Kidney (tissue), 14 donors: ENCODE measurements around the gene AVPR2. TPM values are rescaled to one million over a fixed set of nuclear protein-coding genes. Genes with fewer than 3 reads are reported as not detected.

Source experiments
- DNase-seq, 5 donors: peaks; one replicate each; pipeline ENCODE4 v3.0.0-alpha.2; 2013 to 2020
- FAIRE-seq: peaks from 2 replicates; lab custom pipeline; 2012; peaks lifted over from hg19 to GRCh38; lab: Jason Lieb, UNC
- H3K27ac ChIP-seq, 2 donors: one replicate each; pipeline ENCODE4 v1.7.0; 2013; ENCODE audit warnings: low read depth in 2 of 2, low read length in 2 of 2, inconsistent platforms in 1 of 2
- H3K27me3 ChIP-seq: one replicate; pipeline ENCODE4 v1.7.1; 2013; ENCODE audit warnings: low read length, inconsistent platforms; ENCODE audit not compliant: control insufficient read depth, insufficient read depth
- H3K36me3 ChIP-seq, 3 donors: one replicate each; pipeline versions ENCODE4 v1.7.0 to v1.7.1; 2013; ENCODE audit warnings: low read length in 3 of 3, control low read depth in 1 of 3, inconsistent platforms in 1 of 3; ENCODE audit not compliant: insufficient read depth in 3 of 3, control insufficient read depth in 2 of 3
- H3K4me1 ChIP-seq, 3 donors: one replicate each; pipeline versions ENCODE4 v1.7.0 to v1.7.1; 2013; ENCODE audit warnings: low read length in 3 of 3, inconsistent platforms in 1 of 3, low read depth in 1 of 3; ENCODE audit not compliant: control insufficient read depth in 2 of 3, insufficient read depth in 2 of 3
- H3K4me3 ChIP-seq, 3 donors: one replicate each; pipeline versions ENCODE4 v1.7.0 to v1.8.1; 2013; ENCODE audit warnings: low read length in 3 of 3, control low read depth in 1 of 3, inconsistent platforms in 1 of 3
- H3K9ac ChIP-seq, 3 donors: one replicate each; pipeline versions ENCODE4 v1.7.0 to v1.7.1; 2013; ENCODE audit warnings: low read length in 3 of 3, control low read depth in 1 of 3, inconsistent platforms in 1 of 3
- H3K9me3 ChIP-seq, 3 donors: one replicate each; pipeline versions ENCODE4 v1.7.0 to v1.7.1; 2013; ENCODE audit warnings: low read length in 3 of 3, control low read depth in 1 of 3, inconsistent platforms in 1 of 3; ENCODE audit not compliant: control insufficient read depth in 2 of 3, insufficient read depth in 1 of 3
- intact Hi-C: fragments of 100-400 bp; cut with DNase I; formaldehyde crosslinking; loops from one replicate; pipeline ENCODE4 v1.11.1; 2022
- polyA plus RNA-seq: library from polyadenylated mRNA; stranded (reverse); fragments of 350-450 nt; fragmentation: Illumina TruSeq; extraction: RNeasy Lipid Tissue Mini Kit (QIAGEN cat#74804); gene quantifications from one replicate; pipeline ENCODE4 v1.2.3, GENCODE V29; 2014; ENCODE audit warnings: low read depth, low replicate concordance; ENCODE audit not compliant: insufficient read depth
- total RNA-seq: library from RNA; stranded (reverse); fragmentation: NEBNext Ultra II Directional; extraction: Animal tissue kit (Norgen Biotek cat#: 25700); gene quantifications from one replicate; pipeline ENCODE4 v1.2.1, GENCODE V29; 2021
- TF ChIP-seq, protein P1 (sequence below): IDR thresholded peaks from 3 replicates; pipeline ENCODE4 v1.5.1; 2012; ENCODE audit warnings: mild to moderate bottlenecking, moderate library complexity, borderline replicate concordance; ENCODE audit not compliant: insufficient read depth; ENCODE audit errors: extremely low read depth
- donor health status: control.
- donor health status: control.
- donor health status: control.
- donor health status: control.
- donor health status: control.
- donor health status: DM: yes; HTN: yes; CAD: no.
- donor health status: Normal renal cell carcinoma (clear cell type).

AVPR2 gene
- total and polyA plus RNA-seq, 2 donors from 2014 or later: 2.3 to 22.1 TPM

DNA sequence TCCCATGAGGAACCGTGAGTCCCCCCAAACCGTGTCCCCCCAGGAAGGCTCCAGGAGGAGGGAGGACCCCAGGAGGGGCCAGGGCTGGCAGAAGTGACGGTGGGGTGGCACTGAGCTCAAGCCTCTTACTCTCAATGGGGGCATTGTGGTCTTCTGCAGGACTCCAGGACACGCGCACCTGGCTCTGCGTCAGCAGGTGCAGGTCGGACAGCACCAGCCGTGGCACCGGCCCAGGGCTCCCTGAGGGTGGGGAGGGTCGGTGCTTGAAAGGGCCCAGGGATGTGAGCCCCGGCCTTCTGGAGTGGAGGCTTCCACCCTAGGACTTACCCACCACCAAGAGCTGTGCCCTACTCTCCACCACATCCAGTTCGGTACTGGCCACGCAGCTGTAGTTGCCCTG lies 36.8 kb upstream of the AVPR2 start:
- Histone ChIP-seq H3K9ac (no peak overlapping the region), H3K36me3 (no peaks in the 10 kb centered on the region), H3K4me1 (no peaks in the 10 kb centered on the region), H3K9me3 (no peaks in the 10 kb centered on the region), H3K27me3 (no peaks in the 10 kb centered on the region), H3K27ac (no peak overlapping the region), H3K4me3 (no peak overlapping the region)
- TF ChIP-seq, protein P1, sequence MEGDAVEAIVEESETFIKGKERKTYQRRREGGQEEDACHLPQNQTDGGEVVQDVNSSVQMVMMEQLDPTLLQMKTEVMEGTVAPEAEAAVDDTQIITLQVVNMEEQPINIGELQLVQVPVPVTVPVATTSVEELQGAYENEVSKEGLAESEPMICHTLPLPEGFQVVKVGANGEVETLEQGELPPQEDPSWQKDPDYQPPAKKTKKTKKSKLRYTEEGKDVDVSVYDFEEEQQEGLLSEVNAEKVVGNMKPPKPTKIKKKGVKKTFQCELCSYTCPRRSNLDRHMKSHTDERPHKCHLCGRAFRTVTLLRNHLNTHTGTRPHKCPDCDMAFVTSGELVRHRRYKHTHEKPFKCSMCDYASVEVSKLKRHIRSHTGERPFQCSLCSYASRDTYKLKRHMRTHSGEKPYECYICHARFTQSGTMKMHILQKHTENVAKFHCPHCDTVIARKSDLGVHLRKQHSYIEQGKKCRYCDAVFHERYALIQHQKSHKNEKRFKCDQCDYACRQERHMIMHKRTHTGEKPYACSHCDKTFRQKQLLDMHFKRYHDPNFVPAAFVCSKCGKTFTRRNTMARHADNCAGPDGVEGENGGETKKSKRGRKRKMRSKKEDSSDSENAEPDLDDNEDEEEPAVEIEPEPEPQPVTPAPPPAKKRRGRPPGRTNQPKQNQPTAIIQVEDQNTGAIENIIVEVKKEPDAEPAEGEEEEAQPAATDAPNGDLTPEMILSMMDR: no peak
- FAIRE-seq: no peak
- peak in 1 of 5 donors; percentile 51 for DNase-seq
- intact Hi-C loops: no loop called here

DNA sequence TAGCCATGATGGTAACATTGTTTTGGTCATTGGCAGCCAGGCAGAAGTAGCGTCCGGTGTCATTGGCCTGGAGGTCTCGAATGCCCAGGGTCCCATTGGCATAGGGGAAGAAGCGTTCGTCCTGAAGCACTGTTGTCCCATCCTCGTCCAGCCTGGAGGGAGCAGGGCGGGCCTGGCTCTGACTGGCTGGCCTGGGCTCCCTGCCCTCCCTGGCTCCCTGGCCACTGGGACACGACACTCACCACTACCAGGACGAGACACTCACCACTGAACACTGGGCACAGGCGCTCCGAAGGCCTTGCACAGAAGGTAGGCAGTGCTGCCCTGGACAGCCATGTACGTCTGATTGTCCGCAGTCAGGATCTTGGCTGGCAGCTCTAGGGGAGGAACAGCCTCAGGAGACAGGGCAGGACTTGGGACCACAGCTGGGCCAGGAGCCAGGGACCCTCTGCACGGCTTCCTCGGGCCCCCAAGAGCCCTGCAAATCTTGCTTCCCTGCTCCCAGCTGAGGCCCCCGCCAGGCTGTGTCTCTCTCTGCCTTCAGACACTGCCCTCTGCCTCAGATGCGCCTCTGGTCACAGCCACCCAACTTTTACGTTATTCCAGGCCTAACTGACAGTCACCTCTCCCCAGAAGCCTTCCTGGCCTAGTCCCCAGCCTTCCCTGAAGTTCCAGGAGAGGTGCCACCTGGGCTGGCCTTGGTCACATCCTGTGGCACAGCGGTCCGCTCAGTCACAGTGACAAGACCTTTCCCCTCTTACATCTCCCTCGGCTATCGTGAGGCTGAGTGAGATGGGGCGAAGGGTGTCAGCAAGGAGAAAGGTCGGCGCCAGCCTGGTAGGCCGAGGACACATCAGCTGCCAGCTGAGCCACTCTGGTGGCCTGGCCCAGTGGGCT lies 35.6 kb upstream of the AVPR2 start:
- intact Hi-C loops: no loop called here
- no peaks in the 10 kb centered on the region for H3K4me1 ChIP-seq
- TF ChIP-seq, protein P1: no peak
- H3K27me3 ChIP-seq: no peaks in the 10 kb centered on the region
- H3K9me3 ChIP-seq: no peaks in the 10 kb centered on the region
- FAIRE-seq: no peak
- DNase-seq: peak in 1 of 5 donors; percentile 60
- no peak overlapping the region for H3K4me3 ChIP-seq
- H3K27ac ChIP-seq: no peak overlapping the region
- no peak overlapping the region for H3K9ac ChIP-seq
- H3K36me3 ChIP-seq: no peaks in the 10 kb centered on the region

DNA sequence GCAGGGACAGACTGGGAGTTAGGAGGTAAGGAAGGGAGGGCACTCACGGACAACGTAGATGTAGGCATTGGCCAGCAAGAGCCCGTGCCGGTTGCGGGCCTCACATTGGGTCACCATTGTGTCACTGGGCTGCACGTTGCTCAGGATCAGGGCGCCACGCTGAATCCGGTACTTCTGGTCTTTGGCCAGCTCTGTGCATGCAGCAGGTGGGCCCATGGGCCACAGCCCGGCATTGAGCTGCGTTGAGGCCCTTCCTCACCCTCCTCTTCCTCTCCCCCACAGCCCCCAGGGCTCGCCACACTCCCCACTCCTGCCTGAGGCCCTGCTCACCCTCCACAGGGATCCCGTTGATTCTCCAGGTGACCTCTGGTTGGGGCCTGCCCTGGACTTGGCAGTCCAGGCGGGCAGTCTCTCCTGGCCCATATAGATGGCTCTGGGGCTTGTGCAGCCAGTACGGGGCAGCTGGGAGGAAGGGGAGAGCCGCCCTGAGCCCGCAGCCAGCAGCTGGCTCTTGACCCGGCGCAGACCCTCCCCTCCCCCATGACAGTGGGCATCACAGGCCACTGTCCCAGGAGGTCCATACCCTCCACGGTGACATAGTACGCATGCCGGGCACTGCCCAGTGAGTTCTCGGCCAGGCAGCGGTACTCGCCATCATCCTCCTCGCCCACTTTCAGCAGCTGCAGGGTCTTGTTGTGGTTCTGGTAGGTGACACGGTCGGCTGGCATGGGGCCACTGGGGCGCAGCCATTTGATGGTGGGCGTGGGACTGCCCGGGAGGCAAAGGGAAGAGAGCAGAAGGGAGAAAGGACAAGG lies 34.8 kb upstream of the AVPR2 start:
- Histone ChIP-seq H3K4me1 (no peaks in the 10 kb centered on the region), H3K27ac (no peak overlapping the region), H3K4me3 (no peak overlapping the region), H3K9me3 (no peaks in the 10 kb centered on the region), H3K9ac (no peak overlapping the region), H3K36me3 (no peaks in the 10 kb centered on the region), H3K27me3 (no peaks in the 10 kb centered on the region)
- DNase-seq (peak in 1 of 5 donors; percentile 66), FAIRE-seq (no peak)
- TF ChIP-seq, protein P1: no peak
- intact Hi-C loops: no loop called here
